Mucosa of rectum (tissue), 2 donors: ENCODE data around the gene HIVEP3.

Source experiments
- H3K27ac ChIP-seq, 2 donors: one replicate each; pipeline ENCODE4 v1.7.0; 2013; ENCODE audit warnings: inconsistent platforms in 2 of 2, low read depth in 2 of 2, low read length in 2 of 2
- H3K27me3 ChIP-seq, 2 donors: one replicate each; pipeline ENCODE4 v1.7.0; 2013; ENCODE audit warnings: low read length in 2 of 2; ENCODE audit not compliant: control insufficient read depth in 2 of 2, insufficient read depth in 2 of 2
- H3K36me3 ChIP-seq, 2 donors: one replicate each; pipeline ENCODE4 v1.7.0; 2013; ENCODE audit warnings: low read length in 2 of 2; ENCODE audit not compliant: control insufficient read depth in 2 of 2, insufficient read depth in 2 of 2
- H3K4me1 ChIP-seq, 2 donors: one replicate each; pipeline ENCODE4 v1.7.0; 2013; ENCODE audit warnings: low read length in 2 of 2, mild to moderate bottlenecking in 1 of 2; ENCODE audit not compliant: control insufficient read depth in 2 of 2, insufficient read depth in 2 of 2
- H3K4me3 ChIP-seq, 2 donors: one replicate each; pipeline ENCODE4 v1.7.0; 2013; ENCODE audit warnings: low read length in 2 of 2
- H3K9ac ChIP-seq, 2 donors: one replicate each; pipeline ENCODE4 v1.7.0; 2013; ENCODE audit warnings: low read length in 2 of 2, low read depth in 1 of 2, mild to moderate bottlenecking in 1 of 2
- H3K9me3 ChIP-seq, 2 donors: one replicate each; pipeline ENCODE4 v1.7.0; 2013; ENCODE audit warnings: low read length in 2 of 2; ENCODE audit not compliant: control insufficient read depth in 2 of 2
- donor health status: healthy.
- donor health status: Normal muscosa, but diverticular disease.

The HIVEP3 gene

GRCh38 chr1:41582851-41583657 lies 335.7 kb downstream of the HIVEP3 start:
- H3K4me1 ChIP-seq: no peaks in the 10 kb centered on the region
- no peaks in the 10 kb centered on the region for H3K36me3 ChIP-seq
- no peak overlapping the region for H3K9ac ChIP-seq
- no peak overlapping the region for H3K27ac ChIP-seq
- no peaks in the 10 kb centered on the region for H3K9me3 ChIP-seq
- no peaks in the 10 kb centered on the region for H3K27me3 ChIP-seq
- no peak overlapping the region for H3K4me3 ChIP-seq

- Histone ChIP-seq H3K9me3 (no peaks in the 10 kb centered on the region), H3K36me3 (no peaks in the 10 kb centered on the region)
Observed at GRCh38 chr1:41582351-41582750, 336.4 kb downstream of the HIVEP3 start.

GRCh38 chr1:41582004-41582325 lies 336.8 kb downstream of the HIVEP3 start:
- Histone ChIP-seq H3K9ac (no peak overlapping the region), H3K4me3 (no peak overlapping the region), H3K27ac (no peak overlapping the region), H3K36me3 (no peaks in the 10 kb centered on the region), H3K9me3 (no peaks in the 10 kb centered on the region), H3K27me3 (no peaks in the 10 kb centered on the region), H3K4me1 (no peaks in the 10 kb centered on the region)

More at GRCh38 chr1:41582351-41582750, 336.4 kb downstream of the HIVEP3 start:
- Histone ChIP-seq H3K27me3 (no peaks in the 10 kb centered on the region), H3K9ac (no peak overlapping the region), H3K27ac (no peak overlapping the region), H3K4me1 (no peaks in the 10 kb centered on the region), H3K4me3 (no peak overlapping the region)

GRCh38 chr1:41581216-41582003 lies 337.3 kb downstream of the HIVEP3 start:
- H3K27me3 ChIP-seq: no peaks in the 10 kb centered on the region
- no peak overlapping the region for H3K4me3 ChIP-seq
- H3K9ac ChIP-seq: no peak overlapping the region
- no peak overlapping the region for H3K27ac ChIP-seq
- H3K36me3 ChIP-seq: no peaks in the 10 kb centered on the region
- no peaks in the 10 kb centered on the region for H3K9me3 ChIP-seq
- no peaks in the 10 kb centered on the region for H3K4me1 ChIP-seq

- Histone ChIP-seq H3K36me3 (no peaks in the 10 kb centered on the region), H3K27me3 (no peaks in the 10 kb centered on the region), H3K4me3 (no peak overlapping the region), H3K9ac (no peak overlapping the region), H3K9me3 (no peaks in the 10 kb centered on the region), H3K27ac (no peak overlapping the region), H3K4me1 (no peaks in the 10 kb centered on the region)
Observed at GRCh38 chr1:41580520-41581172, 338.1 kb downstream of the HIVEP3 start.

- no peak overlapping the region for H3K9ac ChIP-seq
- no peaks in the 10 kb centered on the region for H3K9me3 ChIP-seq
- no peaks in the 10 kb centered on the region for H3K36me3 ChIP-seq
- no peaks in the 10 kb centered on the region for H3K27me3 ChIP-seq
- no peak overlapping the region for H3K27ac ChIP-seq
- no peaks in the 10 kb centered on the region for H3K4me1 ChIP-seq
- no peak overlapping the region for H3K4me3 ChIP-seq
Observed at GRCh38 chr1:41580021-41580420, 338.7 kb downstream of the HIVEP3 start.

GRCh38 chr1:41578712-41579335 lies 339.9 kb downstream of the HIVEP3 start:
- peaks cover 0 to 2% of the 10 kb centered on the region in 2 donors for H3K4me1 ChIP-seq
- H3K27me3 ChIP-seq: no peaks in the 10 kb centered on the region
- H3K27ac ChIP-seq: no peak overlapping the region
- no peak overlapping the region for H3K9ac ChIP-seq
- H3K36me3 ChIP-seq: no peaks in the 10 kb centered on the region
- H3K9me3 ChIP-seq: no peaks in the 10 kb centered on the region
- H3K4me3 ChIP-seq: no peak overlapping the region

- H3K4me1 ChIP-seq: peaks cover 0 to 2% of the 10 kb centered on the region in 2 donors
- no peak overlapping the region for H3K4me3 ChIP-seq
- H3K27ac ChIP-seq: no peak overlapping the region
- H3K27me3 ChIP-seq: no peaks in the 10 kb centered on the region
- no peaks in the 10 kb centered on the region for H3K9me3 ChIP-seq
- H3K36me3 ChIP-seq: no peaks in the 10 kb centered on the region
- H3K9ac ChIP-seq: no peak overlapping the region
Observed at GRCh38 chr1:41576620-41577019, 342.1 kb downstream of the HIVEP3 start.

GRCh38 chr1:41576206-41576605 lies 342.5 kb downstream of the HIVEP3 start:
- H3K4me1 ChIP-seq: peaks cover 0 to 2% of the 10 kb centered on the region in 2 donors
- no peaks in the 10 kb centered on the region for H3K36me3 ChIP-seq
- no peaks in the 10 kb centered on the region for H3K27me3 ChIP-seq
- no peak overlapping the region for H3K9ac ChIP-seq
- H3K4me3 ChIP-seq: no peak overlapping the region
- H3K9me3 ChIP-seq: no peaks in the 10 kb centered on the region
- no peak overlapping the region for H3K27ac ChIP-seq

- Histone ChIP-seq H3K36me3 (no peaks in the 10 kb centered on the region), H3K4me3 (no peak overlapping the region), H3K27me3 (no peaks in the 10 kb centered on the region), H3K9ac (no peak overlapping the region), H3K4me1 (peaks cover 0 to 2% of the 10 kb centered on the region in 2 donors), H3K27ac (no peak overlapping the region), H3K9me3 (no peaks in the 10 kb centered on the region)
Observed at GRCh38 chr1:41574842-41575241, 343.9 kb downstream of the HIVEP3 start.
